ENCODE data around the gene PAIP2. TPM values are rescaled to one million over a fixed set of nuclear protein-coding genes. Genes with fewer than 3 reads are reported as not detected.
"Not testable (repeated sequence)": the region's sequence is repeated elsewhere in the genome, so short reads cannot be mapped to it uniquely, and the experiment has no call there.

Gene PAIP2
- total RNA-seq, 1 donor from 2014 or later, result 77.6 TPM

- no peak for TF ChIP-seq CTCF (conservative IDR thresholded peaks at IDR 0.05; ENCODE audit: low read depth, low read length)
- no peak overlapping the region for H3K4me3 ChIP-seq (ENCODE audit: low read depth, low read length)
- no peak for DNase-seq (ENCODE audit: low read depth)
These were observed 5.8 kb upstream of the PAIP2 start for GRCh38 chr5:139335811-139336210.

GRCh38 chr5:139340051-139340450, 1.6 kb upstream of the PAIP2 start:
- no peak for TF ChIP-seq CTCF (conservative IDR thresholded peaks at IDR 0.05; ENCODE audit: low read depth, low read length)
- H3K4me3 ChIP-seq (ENCODE audit: low read depth, low read length), result no peak overlapping the region
- no peak for DNase-seq (ENCODE audit: low read depth)

- peak overlapping the region; percentile 86 for H3K4me3 ChIP-seq (ENCODE audit: low read depth, low read length)
- TF ChIP-seq CTCF (conservative IDR thresholded peaks at IDR 0.05; ENCODE audit: low read depth, low read length), result no peak
- no peak for DNase-seq (ENCODE audit: low read depth)
These were observed 416 bp upstream of the PAIP2 start for GRCh38 chr5:139341187-139341688.

GRCh38 chr5:139342423-139342723, 719 bp downstream of the PAIP2 start:
- no peak for TF ChIP-seq CTCF (conservative IDR thresholded peaks at IDR 0.05; ENCODE audit: low read depth, low read length)

GRCh38 chr5:139343476-139343875, 1.8 kb downstream of the PAIP2 start:
- peak overlapping the region; percentile 86 for H3K4me3 ChIP-seq (ENCODE audit: low read depth, low read length)
- TF ChIP-seq CTCF (conservative IDR thresholded peaks at IDR 0.05; ENCODE audit: low read depth, low read length), result no peak
- no peak for DNase-seq (ENCODE audit: low read depth)

More at GRCh38 chr5:139342423-139342723, 719 bp downstream of the PAIP2 start:
- DNase-seq (ENCODE audit: low read depth), result no peak
- peak overlapping the region; percentile 86 for H3K4me3 ChIP-seq (ENCODE audit: low read depth, low read length)

GRCh38 chr5:139344177-139344576, 2.5 kb downstream of the PAIP2 start:
- TF ChIP-seq CTCF (conservative IDR thresholded peaks at IDR 0.05; ENCODE audit: low read depth, low read length), result no peak
- no peak for DNase-seq (ENCODE audit: low read depth)
- no peak overlapping the region for H3K4me3 ChIP-seq (ENCODE audit: low read depth, low read length)

- DNase-seq (ENCODE audit: low read depth), result not testable (repeated sequence)
These were observed 3.8 kb downstream of the PAIP2 start for GRCh38 chr5:139345442-139345841.

GRCh38 chr5:139347863-139348262, 6.2 kb downstream of the PAIP2 start:
- DNase-seq (ENCODE audit: low read depth); H3K4me3 ChIP-seq (ENCODE audit: low read depth, low read length): not testable (repeated sequence)

More at GRCh38 chr5:139345442-139345841, 3.8 kb downstream of the PAIP2 start:
- H3K4me3 ChIP-seq (ENCODE audit: low read depth, low read length), result not testable (repeated sequence)
